Astrocyte of the cerebellum (primary cell): Measurements from ENCODE around the gene KRTAP15-1.

Experiments used
- DNase-seq: peaks from one replicate; pipeline ENCODE4 v3.0.0-alpha.2; 2011; ENCODE audit warnings: low read depth
- H3K4me3 ChIP-seq: 2 replicates; pipeline ENCODE4 v1.5.1; 2011; ENCODE audit warnings: mild to moderate bottlenecking, low read depth, low read length, moderate library complexity
- in situ Hi-C: cut with HindIII; loops from 2 replicates; pipeline ENCODE4 v1.10.0; 2017; ENCODE audit warnings: low sequenced_read_pairs
- TF ChIP-seq, protein P1 (sequence below): IDR thresholded peaks from 2 replicates; pipeline ENCODE4 v1.5.1; 2012; ENCODE audit warnings: low read length, low read depth, moderate library complexity, mild to moderate bottlenecking; ENCODE audit errors: missing control alignments

The KRTAP15-1 gene

GRCh38 chr21:30482130-30482529 is 42.1 kb downstream of the KRTAP15-1 start:
- H3K4me3 ChIP-seq = no peak overlapping the region
- in situ Hi-C loops = no loop called here
- TF ChIP-seq, protein P1, sequence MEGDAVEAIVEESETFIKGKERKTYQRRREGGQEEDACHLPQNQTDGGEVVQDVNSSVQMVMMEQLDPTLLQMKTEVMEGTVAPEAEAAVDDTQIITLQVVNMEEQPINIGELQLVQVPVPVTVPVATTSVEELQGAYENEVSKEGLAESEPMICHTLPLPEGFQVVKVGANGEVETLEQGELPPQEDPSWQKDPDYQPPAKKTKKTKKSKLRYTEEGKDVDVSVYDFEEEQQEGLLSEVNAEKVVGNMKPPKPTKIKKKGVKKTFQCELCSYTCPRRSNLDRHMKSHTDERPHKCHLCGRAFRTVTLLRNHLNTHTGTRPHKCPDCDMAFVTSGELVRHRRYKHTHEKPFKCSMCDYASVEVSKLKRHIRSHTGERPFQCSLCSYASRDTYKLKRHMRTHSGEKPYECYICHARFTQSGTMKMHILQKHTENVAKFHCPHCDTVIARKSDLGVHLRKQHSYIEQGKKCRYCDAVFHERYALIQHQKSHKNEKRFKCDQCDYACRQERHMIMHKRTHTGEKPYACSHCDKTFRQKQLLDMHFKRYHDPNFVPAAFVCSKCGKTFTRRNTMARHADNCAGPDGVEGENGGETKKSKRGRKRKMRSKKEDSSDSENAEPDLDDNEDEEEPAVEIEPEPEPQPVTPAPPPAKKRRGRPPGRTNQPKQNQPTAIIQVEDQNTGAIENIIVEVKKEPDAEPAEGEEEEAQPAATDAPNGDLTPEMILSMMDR = no peak
- no peak for DNase-seq

DNA sequence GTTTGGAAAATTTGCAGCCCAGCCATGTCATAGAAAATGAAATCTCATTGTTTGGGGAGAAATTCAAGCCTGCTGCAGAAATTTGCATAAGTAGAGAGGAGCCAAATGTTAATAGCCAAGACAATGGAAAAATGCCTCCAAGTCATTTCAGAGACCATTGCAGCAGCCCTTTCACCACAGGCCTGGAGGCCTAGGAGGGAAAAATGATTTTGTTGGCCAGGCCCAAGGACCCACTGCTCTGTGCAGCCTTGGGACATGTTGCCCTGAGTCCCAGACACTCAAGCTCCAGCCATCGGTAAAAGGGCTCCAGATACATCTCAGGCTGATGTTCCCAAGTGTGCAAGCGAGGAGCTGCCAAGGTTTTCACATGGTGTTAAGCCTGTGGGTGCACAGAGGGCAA is 46.1 kb downstream of the KRTAP15-1 start:
- in situ Hi-C loops = no loop called here
- no peak for DNase-seq
- TF ChIP-seq, protein P1 = no peak
- no peak overlapping the region for H3K4me3 ChIP-seq

GRCh38 chr21:30487336-30487735 is 47.3 kb downstream of the KRTAP15-1 start, which contains the start of gene KRTAP19-2:
Gene KRTAP19-2 (minus strand): TSS chr21:30487436. CDS start chr21:30487348, 88 bp downstream.
- no peak for DNase-seq
- TF ChIP-seq, protein P1 = no peak
- in situ Hi-C loops = no loop called here
- no peak within 1 kb of the TSS for H3K4me3 ChIP-seq
